Left ventricle myocardium inferior (tissue), 1 donor: ENCODE measurements around the gene SLC26A2. TPM values are rescaled to one million over a fixed set of nuclear protein-coding genes. Genes with fewer than 3 reads are reported as not detected.
A peak's percentile ranks its signal among the peaks of the same experiment; 100 is the strongest.

Experiments used
- DNase-seq: peaks from one replicate; pipeline ENCODE4 v3.0.0-alpha.2; 2020
- H3K27ac ChIP-seq: fragments of 200-600 bp; replicated peaks from 2 replicates; pipeline ENCODE4 v1.8.0; 2021
- H3K27me3 ChIP-seq: fragments of 200-600 bp; 2 replicates; pipeline ENCODE4 v1.8.0; 2021; ENCODE audit warnings: low read depth
- H3K36me3 ChIP-seq: fragments of 200-600 bp; 2 replicates; pipeline ENCODE4 v1.8.0; 2021
- H3K4me1 ChIP-seq: fragments of 200-600 bp; 2 replicates; pipeline ENCODE4 v1.8.0; 2021
- H3K4me3 ChIP-seq: fragments of 200-600 bp; 2 replicates; pipeline ENCODE4 v1.8.0; 2021; ENCODE audit warnings: mild to moderate bottlenecking, moderate library complexity
- H3K9me3 ChIP-seq: fragments of 200-600 bp; replicated peaks from 2 replicates; pipeline ENCODE4 v1.8.0; 2021
- CTCF ChIP-seq: fragments of 200-600 bp; IDR thresholded peaks from 2 replicates; pipeline ENCODE4 v1.8.0; 2021; ENCODE audit warnings: antibody characterized with exemption, mild to moderate bottlenecking, borderline replicate concordance
- intact Hi-C: fragments of 100-400 bp; cut with micrococcal nuclease; formaldehyde crosslinking; loops from one replicate; pipeline ENCODE4 v1.11.0; 2022
- total RNA-seq: library from RNA; stranded (reverse); fragmentation: NEBNext Ultra II Directional; extraction: Animal tissue kit (Norgen Biotek cat#: 25700); gene quantifications from one replicate; pipeline ENCODE4 v1.2.1, GENCODE V29; 2021
- donor health status: DM: no; HTN: yes; CAD: no; lungs with severe emphysema.

SLC26A2 gene
- total RNA-seq, 1 donor from 2014 or later: 4.1 TPM

GRCh38 chr5:149922950-149923349 lies 37.6 kb upstream of the SLC26A2 start:
- no peaks in the 10 kb centered on the region for H3K9me3 ChIP-seq

GRCh38 chr5:149924486-149924885 lies 36.1 kb upstream of the SLC26A2 start:
- no peaks in the 10 kb centered on the region for H3K4me1 ChIP-seq
- intact Hi-C loops: no loop called here
- H3K27me3 ChIP-seq: no peaks in the 10 kb centered on the region
- no peak overlapping the region for H3K4me3 ChIP-seq
- no peak for DNase-seq
- H3K9me3 ChIP-seq: no peaks in the 10 kb centered on the region
- no peaks in the 10 kb centered on the region for H3K36me3 ChIP-seq
- H3K27ac ChIP-seq: no peak overlapping the region
- no peak for TF ChIP-seq CTCF

More at GRCh38 chr5:149922950-149923349, 37.6 kb upstream of the SLC26A2 start:
- Histone ChIP-seq H3K36me3 (no peaks in the 10 kb centered on the region), H3K4me1 (no peaks in the 10 kb centered on the region), H3K4me3 (no peak overlapping the region), H3K27ac (no peak overlapping the region), H3K27me3 (no peaks in the 10 kb centered on the region)
- no peak for DNase-seq
- no peak for TF ChIP-seq CTCF
- intact Hi-C loops: no loop called here

- peaks cover 10% of the 10 kb centered on the region for H3K27me3 ChIP-seq
- H3K9me3 ChIP-seq: no peaks in the 10 kb centered on the region
- H3K4me3 ChIP-seq: peak overlapping the region; percentile 35
- no peaks in the 10 kb centered on the region for H3K36me3 ChIP-seq
- TF ChIP-seq CTCF: no peak
- no peak overlapping the region for H3K27ac ChIP-seq
- intact Hi-C loops: no loop called here
- H3K4me1 ChIP-seq: no peaks in the 10 kb centered on the region
- no peak for DNase-seq
Measured at GRCh38 chr5:149930043-149930748, 30.4 kb upstream of the SLC26A2 start.

GRCh38 chr5:149930749-149931574 lies 29.6 kb upstream of the SLC26A2 start:
- Histone ChIP-seq H3K27me3 (peaks cover 10% of the 10 kb centered on the region), H3K4me1 (no peaks in the 10 kb centered on the region), H3K4me3 (no peak overlapping the region), H3K36me3 (no peaks in the 10 kb centered on the region), H3K27ac (no peak overlapping the region), H3K9me3 (no peaks in the 10 kb centered on the region)
- intact Hi-C loops: no loop called here
- TF ChIP-seq CTCF: no peak
- no peak for DNase-seq

GRCh38 chr5:149931992-149932436 lies 28.5 kb upstream of the SLC26A2 start:
- no peak for TF ChIP-seq CTCF
- H3K36me3 ChIP-seq: no peaks in the 10 kb centered on the region
- H3K27ac ChIP-seq: no peak overlapping the region
- intact Hi-C loops: no loop called here
- H3K4me3 ChIP-seq: peak overlapping the region; percentile 38
- no peak for DNase-seq
- no peaks in the 10 kb centered on the region for H3K9me3 ChIP-seq
- H3K27me3 ChIP-seq: peaks cover 10% of the 10 kb centered on the region
- no peaks in the 10 kb centered on the region for H3K4me1 ChIP-seq
